ENCODE measurements around the gene B4GALT4. TPM values are rescaled to one million over a fixed set of nuclear protein-coding genes. Genes with fewer than 3 reads are reported as not detected.

Gene B4GALT4
- total RNA-seq, 2 donors from 2014 or later = 12.5 to 14.8 TPM

GRCh38 chr3:119191800-119192199, 48.9 kb downstream of the B4GALT4 start:
- Histone ChIP-seq H3K4me1 (no peaks in the 10 kb centered on the region), H3K27me3 (no peaks in the 10 kb centered on the region), H3K27ac (no peak overlapping the region), H3K36me3 (replicated peaks in 1 of 2; ENCODE audit: insufficient read depth in 1 of 2, low read depth in 2 of 2) (no peaks in the 10 kb centered on the region), H3K9me3 (no peaks in the 10 kb centered on the region), H3K4me3 (no peak overlapping the region)
- WGBS, 2 donors = 59 to 77% methylated on average over 1 of the region's 1 CpG
- DNase-seq (no peak), ATAC-seq (no peak)
- no peak for TF ChIP-seq CTCF (IDR thresholded peaks at IDR 0.05)
- no peak for TF ChIP-seq POLR2A (IDR thresholded peaks at IDR 0.05)
- intact Hi-C loops (cut with DNase I) = no loop called here

- Histone ChIP-seq H3K27ac (no peak overlapping the region), H3K9me3 (no peaks in the 10 kb centered on the region), H3K4me3 (no peak overlapping the region), H3K27me3 (no peaks in the 10 kb centered on the region), H3K36me3 (replicated peaks in 1 of 2; ENCODE audit: insufficient read depth in 1 of 2, low read depth in 2 of 2) (no peaks in the 10 kb centered on the region), H3K4me1 (peaks cover 3% of the 10 kb centered on the region)
- no peak for ATAC-seq
- no peak for TF ChIP-seq POLR2A (IDR thresholded peaks at IDR 0.05)
- TF ChIP-seq CTCF (IDR thresholded peaks at IDR 0.05) = no peak
- intact Hi-C loops (cut with DNase I) = no loop called here
- no peak for DNase-seq
Measured at GRCh38 chr3:119187266-119187665, 53.4 kb downstream of the B4GALT4 start.

GRCh38 chr3:119184796-119185570, 55.7 kb downstream of the B4GALT4 start:
- intact Hi-C loops (cut with DNase I) = no loop called here
- no peak for TF ChIP-seq CTCF (IDR thresholded peaks at IDR 0.05)
- ATAC-seq (no peak), DNase-seq (no peak)
- peaks cover 3% of the 10 kb centered on the region for H3K4me1 ChIP-seq
- no peak overlapping the region for H3K4me3 ChIP-seq
- 52 to 58% methylated on average over 7 of the region's 7 CpGs for WGBS, 2 donors
- H3K9me3 ChIP-seq = no peaks in the 10 kb centered on the region
- H3K27ac ChIP-seq = peak overlapping the region in 1 of 4 donors; percentile 0
- H3K27me3 ChIP-seq = no peaks in the 10 kb centered on the region
- no peaks in the 10 kb centered on the region for H3K36me3 ChIP-seq (replicated peaks in 1 of 2; ENCODE audit: insufficient read depth in 1 of 2, low read depth in 2 of 2)

GRCh38 chr3:119184111-119184510, 56.6 kb downstream of the B4GALT4 start:
- ATAC-seq (no peak), DNase-seq (no peak)
- intact Hi-C loops (cut with DNase I) = no loop called here
- no peak overlapping the region for H3K4me3 ChIP-seq
- no peak overlapping the region for H3K27ac ChIP-seq
- H3K36me3 ChIP-seq (replicated peaks in 1 of 2; ENCODE audit: insufficient read depth in 1 of 2, low read depth in 2 of 2) = no peaks in the 10 kb centered on the region
- no peak for TF ChIP-seq CTCF (IDR thresholded peaks at IDR 0.05)
- no peak for TF ChIP-seq POLR2A (IDR thresholded peaks at IDR 0.05)
- H3K27me3 ChIP-seq = no peaks in the 10 kb centered on the region
- 74 to 83% methylated on average over 9 of the region's 9 CpGs for WGBS, 2 donors
- H3K4me1 ChIP-seq = peaks cover 3% of the 10 kb centered on the region
- no peaks in the 10 kb centered on the region for H3K9me3 ChIP-seq

GRCh38 chr3:119181765-119182164, 58.9 kb downstream of the B4GALT4 start:
- ATAC-seq = peak; percentile 47
- Histone ChIP-seq H3K4me1 (peaks cover 3% of the 10 kb centered on the region), H3K9me3 (no peaks in the 10 kb centered on the region), H3K27ac (no peak overlapping the region), H3K36me3 (replicated peaks in 1 of 2; ENCODE audit: insufficient read depth in 1 of 2, low read depth in 2 of 2) (no peaks in the 10 kb centered on the region), H3K4me3 (no peak overlapping the region), H3K27me3 (no peaks in the 10 kb centered on the region)
- WGBS, 2 donors = 50 to 76% methylated on average over 3 of the region's 3 CpGs
- intact Hi-C loops (cut with DNase I) = no loop called here
- TF ChIP-seq CTCF (IDR thresholded peaks at IDR 0.05) = no peak
- TF ChIP-seq POLR2A (IDR thresholded peaks at IDR 0.05) = no peak
- peak in 2 of 4 donors; percentile 6 to 20 for DNase-seq
